GM18526 (cell line): ENCODE measurements around the gene DNAAF3.

Experiments used
- POLR2A ChIP-seq: IDR thresholded peaks from 3 replicates; pipeline ENCODE4 v1.6.1; 2011; ENCODE audit not compliant: insufficient read length; ENCODE audit errors: extremely low read depth

Gene DNAAF3

DNA sequence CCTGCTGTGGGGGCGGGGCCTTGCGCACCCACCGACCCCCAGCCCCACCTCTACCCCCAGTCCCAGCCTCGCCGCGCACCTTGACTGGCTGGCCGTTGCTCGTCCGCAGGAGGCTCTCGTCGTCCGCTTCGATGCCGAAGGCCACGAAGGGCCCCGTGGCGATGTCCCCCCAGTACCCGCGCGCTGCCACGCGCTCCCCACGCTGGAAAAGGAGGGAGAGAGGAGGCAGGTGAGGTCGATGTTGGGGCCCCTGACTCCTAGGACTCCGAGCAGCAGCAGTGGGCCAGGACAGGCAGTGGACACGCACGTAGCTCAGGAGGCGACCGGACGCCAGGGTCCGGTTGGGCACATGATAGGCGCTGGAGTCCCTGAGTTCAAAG, 5.4 kb downstream of the DNAAF3 start:
- TF ChIP-seq POLR2A: no peak

DNA sequence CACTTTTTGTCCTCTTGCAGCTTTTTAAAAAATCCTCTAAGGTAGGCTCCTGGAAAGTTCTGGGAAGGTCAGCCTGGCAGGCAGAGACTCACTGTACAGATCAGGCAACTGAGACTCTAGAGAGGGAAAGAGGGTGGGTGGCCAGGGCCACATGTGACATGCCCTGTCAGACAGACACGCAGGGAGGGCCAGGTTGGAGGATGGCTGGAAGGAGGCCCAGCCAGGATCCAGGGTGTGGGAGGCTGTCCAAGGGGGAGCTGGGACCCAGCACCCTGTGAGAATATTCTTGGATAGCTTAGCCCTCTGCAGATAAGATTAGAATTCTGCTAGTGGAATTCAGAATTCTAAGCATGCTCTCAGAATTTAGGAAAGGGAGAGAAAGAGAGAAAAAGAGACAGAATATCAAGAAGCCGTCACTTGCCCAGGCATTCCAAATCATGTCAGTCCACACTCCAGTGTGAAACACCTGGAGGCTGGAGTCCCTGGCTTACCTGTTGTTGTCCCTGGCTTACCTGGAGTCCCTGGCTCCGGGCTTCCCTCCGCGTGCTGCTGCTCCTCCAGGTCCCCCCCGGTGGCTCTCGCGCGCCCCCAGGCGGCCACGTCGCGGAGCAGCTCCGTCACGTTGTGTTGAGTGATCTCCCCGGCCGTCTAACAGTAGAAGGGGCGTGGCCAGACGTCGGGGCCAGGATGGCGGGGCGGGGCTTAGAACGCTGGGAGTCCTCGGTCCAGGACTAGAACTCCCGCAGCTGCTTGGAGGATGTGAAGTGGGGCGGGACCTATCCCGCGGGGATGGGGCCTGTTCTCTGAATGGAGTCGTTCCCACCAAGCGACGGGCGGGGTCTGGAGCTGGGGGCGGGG, 6.1 kb downstream of the DNAAF3 start:
- TF ChIP-seq POLR2A: no peak

DNA sequence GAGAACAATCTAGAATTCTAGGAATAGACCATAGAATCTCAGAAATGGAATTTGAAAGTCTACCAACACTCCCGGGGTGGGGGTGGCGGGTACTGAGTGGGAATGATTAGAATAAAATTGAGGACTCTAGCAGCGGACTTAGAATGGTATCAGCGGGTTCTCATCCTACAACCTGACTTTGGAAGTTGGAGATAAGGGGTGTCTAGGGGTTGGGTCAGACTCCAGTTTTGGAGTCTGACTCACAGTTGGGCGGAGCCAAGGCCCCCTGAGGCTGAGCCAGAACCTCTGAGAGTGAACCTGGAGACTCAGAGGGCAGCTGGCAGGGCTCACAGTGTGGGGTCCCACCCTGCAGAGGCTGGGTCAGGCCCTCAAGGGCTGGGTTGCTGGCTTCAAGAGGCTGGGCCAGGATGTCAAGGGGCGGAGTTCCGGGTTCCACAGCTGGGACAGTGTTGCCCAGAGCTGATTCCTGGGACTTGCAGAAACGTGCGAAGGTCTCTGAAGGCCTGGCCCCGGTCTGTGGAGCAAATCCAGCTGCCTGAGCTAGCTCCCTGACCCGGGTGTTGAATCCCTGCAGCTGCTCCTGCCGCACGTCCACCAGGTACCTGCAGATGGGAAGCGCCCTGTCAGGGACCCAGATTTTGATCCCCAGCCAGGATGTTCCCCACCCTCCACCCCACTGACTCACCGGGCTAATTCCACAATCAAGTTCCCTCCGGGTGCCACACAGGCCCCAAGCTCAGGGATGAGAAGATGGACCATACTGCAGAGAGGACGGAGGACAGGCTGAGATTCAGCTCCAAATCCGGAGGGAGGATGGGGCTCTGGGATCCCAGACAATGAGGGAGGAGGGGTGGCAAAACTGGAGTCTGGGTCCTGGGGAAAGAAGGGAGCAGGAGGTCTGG, 7.3 kb downstream of the DNAAF3 start:
- no peak for TF ChIP-seq POLR2A

GRCh38 chr19:55158423-55158822, 8.0 kb downstream of the DNAAF3 start:
- no peak for TF ChIP-seq POLR2A

DNA sequence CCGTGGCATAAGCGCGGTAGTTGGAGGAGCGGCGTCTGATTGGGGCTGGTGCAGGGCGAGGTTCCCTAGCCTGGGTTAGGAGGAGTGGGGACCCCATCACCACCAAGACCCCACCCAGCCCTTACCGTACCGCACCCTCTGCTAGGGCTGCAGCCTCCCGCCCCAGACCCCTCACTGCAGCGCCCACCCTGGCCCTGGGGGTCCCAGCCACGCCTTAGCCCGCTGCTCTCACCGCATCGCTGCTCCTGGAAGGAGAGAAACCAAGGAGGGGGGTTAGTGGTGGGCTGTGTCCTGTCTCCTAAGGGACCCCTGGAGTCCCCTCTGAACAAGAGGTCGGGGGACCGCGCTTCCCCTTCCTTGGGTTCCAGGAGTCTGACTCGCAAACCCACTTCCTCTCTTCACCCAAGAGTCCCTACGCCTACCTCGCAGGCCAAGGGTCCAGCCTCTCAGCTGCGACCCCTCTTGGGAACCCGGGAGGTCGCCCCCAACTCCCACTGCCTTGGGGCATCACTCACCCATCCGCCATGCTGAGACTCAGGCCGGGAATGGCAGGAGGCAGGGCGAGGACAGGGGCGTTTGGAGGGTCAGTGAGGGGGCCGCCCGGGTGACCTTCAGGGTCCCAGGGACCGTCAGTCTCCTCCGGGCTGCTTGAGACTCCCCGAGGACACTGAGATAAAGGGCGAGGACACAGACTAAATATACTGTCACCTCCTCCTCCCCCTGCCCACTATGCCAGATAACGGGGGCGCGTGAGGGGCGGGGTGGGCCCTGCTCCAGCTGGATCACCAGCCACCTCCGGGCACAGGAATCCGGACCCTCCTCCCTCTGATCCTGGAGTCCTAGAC, 9.1 kb downstream of the DNAAF3 start, which contains the start of gene TNNI3:
Gene TNNI3, minus strand, starts transcription at position 669 of the 845 bp plus-strand sequence. Its CDS starts 143 bp downstream, at position 526.
- no peak for TF ChIP-seq POLR2A

DNA sequence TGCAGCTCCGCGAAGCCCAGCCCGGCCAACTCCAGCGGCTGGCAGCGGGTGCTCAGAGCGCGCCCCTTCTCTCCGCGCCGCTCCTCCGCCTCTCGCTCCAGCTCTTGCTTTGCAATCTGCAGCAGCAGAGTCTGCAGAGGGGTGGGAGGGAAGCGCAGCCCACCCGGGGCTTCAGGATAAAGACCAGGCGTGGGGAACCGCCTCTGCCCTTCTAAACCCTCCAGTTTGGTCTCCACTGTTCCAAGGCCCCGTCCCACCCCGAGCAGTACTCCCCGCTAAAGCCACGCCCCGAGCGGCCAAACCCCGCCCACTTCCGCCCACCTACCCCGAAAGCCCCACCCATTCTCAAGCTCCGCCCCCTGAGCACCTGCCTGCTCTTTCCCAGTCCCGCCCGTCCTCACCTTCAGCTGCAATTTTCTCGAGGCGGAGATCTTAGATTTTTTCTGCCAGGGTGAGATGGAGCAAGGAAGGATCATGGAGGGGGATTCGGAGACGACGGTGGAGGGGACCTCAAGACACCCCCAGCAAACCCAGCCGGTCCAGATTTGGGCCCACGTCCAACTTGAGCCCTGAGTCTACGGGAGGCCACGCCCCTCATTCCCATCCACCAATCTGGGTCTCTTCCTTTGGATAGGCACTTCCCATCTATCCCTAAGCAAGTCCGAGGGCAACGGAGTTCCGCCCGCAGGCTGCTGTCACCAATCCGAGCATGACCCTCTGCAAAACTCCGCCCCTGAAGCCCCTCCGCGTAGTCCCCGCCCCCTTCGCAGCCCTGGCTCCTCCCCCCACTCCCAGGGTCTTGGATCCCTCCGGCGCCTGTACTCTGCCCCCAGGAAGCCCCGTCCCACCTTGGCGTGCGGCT, 10.0 kb downstream of the DNAAF3 start:
- no peak for TF ChIP-seq POLR2A

DNA sequence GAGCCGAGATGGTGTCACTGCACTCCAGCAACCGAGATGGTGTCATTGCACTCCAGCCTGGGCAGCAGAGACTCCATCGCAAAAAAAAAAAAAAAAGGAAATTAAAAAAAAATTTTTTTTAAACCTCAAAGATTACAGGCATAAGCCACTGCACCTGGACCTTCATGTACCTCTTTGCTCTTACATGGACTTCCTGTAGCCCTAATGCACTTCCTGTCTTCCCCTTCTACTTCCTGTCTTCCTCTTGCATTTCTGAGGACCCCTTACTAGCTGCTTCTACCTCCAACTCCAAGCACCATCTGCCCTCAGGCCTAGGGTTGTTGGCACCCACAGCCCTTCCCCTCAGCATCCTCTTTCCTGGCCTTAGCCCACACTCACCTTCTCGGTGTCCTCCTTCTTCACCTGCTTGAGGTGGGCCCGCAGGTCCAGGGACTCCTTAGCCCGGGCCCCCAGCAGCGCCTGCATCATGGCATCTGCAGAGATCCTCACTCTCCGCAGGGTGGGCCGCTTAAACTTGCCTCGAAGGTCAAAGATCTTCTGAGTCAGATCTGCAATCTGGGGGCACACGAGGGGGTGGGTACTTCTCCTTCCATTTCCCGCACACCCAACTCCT, 12.7 kb downstream of the DNAAF3 start:
- TF ChIP-seq POLR2A: no peak

DNA sequence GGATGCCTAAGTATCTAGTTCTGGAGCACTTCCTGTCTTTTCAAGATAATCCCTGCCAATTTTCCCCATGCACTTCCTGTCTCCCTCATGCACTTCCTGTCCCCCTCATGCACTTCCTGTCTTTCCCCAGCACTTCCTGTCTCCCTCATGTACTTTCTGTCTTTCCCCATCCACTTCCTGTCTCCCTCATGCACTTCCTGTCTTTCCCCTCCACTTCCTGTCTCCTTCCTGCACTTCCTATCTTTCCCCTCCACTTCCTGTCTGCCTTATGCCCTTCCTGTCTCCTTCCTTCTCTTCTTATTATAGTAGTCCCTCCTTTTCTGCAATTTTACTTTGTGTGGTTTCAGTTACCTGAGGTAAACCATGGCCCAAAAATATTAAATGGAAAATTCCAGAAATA, 14.4 kb downstream of the DNAAF3 start:
- no peak for TF ChIP-seq POLR2A

DNA sequence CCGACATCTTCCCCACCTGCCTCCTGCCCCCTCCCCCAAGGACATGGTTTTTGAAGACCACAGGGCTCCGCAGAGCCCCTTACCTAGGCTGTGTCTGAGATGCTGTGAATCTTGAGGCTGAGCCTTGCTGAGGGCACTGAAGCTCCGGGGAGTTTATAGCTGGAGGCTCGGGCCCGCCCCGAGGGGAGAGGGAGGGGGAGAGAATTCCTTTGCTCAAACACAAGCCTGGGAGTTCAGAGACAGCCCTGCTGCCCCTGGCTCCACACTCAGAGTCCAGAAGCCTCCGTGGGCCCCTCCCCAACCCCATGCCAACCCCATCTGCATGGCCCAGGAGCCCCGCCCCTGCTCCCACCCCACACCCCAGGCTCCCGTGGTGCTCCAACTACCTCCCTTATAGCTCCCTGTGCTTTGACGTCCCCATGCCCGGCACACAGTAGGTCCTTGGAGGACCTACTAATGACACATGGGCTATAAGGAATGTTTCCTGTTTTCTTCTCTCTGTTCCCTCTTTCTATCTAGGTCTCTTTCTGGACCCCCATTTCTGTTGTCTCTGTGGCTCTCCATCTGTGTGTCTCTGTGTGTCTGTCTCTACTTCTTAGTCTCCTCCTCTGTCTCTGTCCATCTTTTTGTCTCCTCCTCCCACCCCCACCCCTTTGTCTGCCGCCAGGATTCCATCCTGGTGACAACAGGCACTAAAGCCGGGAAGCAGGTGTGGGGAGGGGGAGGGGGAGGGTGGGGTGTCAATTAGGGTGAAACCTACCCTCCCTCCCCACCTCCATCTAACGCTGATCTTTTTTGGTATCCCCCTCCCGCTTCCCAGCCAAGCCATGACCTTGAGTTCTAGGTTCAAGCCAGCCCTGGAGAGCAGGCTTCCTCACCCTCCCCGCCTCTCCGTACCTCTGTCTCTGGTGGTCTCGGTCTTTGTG, 17.1 kb downstream of the DNAAF3 start, which contains the start of gene TNNT1:
Gene TNNT1, minus strand, starts transcription at position 129 of the 926 bp plus-strand sequence. CDS start 2,049 bp downstream, outside the sequence.
- no peak for TF ChIP-seq POLR2A

GRCh38 chr19:55147545-55148251, 18.7 kb downstream of the DNAAF3 start:
- no peak for TF ChIP-seq POLR2A

DNA sequence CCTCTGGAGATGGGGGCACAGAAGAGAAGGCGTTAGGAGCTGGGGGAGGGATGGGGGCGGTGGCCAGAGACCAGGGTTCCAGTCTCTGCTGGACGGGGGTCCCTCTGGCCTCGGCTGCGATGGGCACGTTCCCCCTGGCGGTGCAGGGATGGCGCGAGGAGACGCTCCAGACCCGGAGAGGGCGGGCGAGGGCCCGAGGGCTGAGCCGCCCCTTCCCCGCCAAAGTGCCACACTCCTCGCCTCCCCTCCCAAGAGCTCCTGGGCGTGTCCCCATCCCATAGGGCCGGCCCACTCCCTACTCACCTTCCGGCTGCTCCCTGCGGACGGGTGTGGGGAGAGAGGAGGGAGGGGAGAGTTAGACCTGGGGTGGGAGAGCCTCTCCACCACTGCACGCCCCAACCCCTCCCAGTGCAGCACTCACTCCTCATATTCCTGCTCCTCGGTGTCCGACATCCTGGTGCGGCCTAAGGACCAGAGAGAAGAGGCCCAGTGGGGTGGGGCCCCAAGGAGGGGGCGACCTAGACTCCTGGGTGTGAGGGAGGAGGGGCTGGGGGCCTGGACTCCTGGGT, 19.6 kb downstream of the DNAAF3 start:
- TF ChIP-seq POLR2A: no peak
